ENCODE measurements around the gene DEGS2. TPM values are rescaled to one million over a fixed set of nuclear protein-coding genes. Genes with fewer than 3 reads are reported as not detected.

DEGS2 gene
- total RNA-seq, 4 donors from 2014 or later: 0.88 to 26.6 (median 1.5) TPM

- intact Hi-C loops (cut with DNase I; ENCODE audit: low total_unique reads): no loop called here
- TF ChIP-seq CTCF (IDR thresholded peaks at IDR 0.05) (no peak), POLR2A (IDR thresholded peaks at IDR 0.05) (no peak)
- H3K36me3 ChIP-seq: no peaks in the 10 kb centered on the region
- peak overlapping the region in 1 of 2 donors; percentile 12 for H3K27ac ChIP-seq
- H3K4me3 ChIP-seq: no peak overlapping the region
- peaks cover 3 to 4% of the 10 kb centered on the region in 2 donors for H3K4me1 ChIP-seq
- no peaks in the 10 kb centered on the region for H3K9me3 ChIP-seq
- no peaks in the 10 kb centered on the region for H3K27me3 ChIP-seq
- no peak for DNase-seq
These were observed 30.8 kb downstream of the DEGS2 start for GRCh38 chr14:100128688-100129087.

- Histone ChIP-seq H3K9me3 (no peaks in the 10 kb centered on the region), H3K4me3 (no peak overlapping the region), H3K4me1 (peaks cover 2 to 3% of the 10 kb centered on the region in 2 donors), H3K27me3 (no peaks in the 10 kb centered on the region), H3K27ac (peak overlapping the region in 1 of 2 donors; percentile 12), H3K36me3 (no peaks in the 10 kb centered on the region)
- intact Hi-C loops (cut with DNase I; ENCODE audit: low total_unique reads): no loop called here
- TF ChIP-seq CTCF (IDR thresholded peaks at IDR 0.05) (no peak), POLR2A (IDR thresholded peaks at IDR 0.05) (no peak)
- no peak for DNase-seq
These were observed 31.5 kb downstream of the DEGS2 start for GRCh38 chr14:100127853-100128455.

DNA sequence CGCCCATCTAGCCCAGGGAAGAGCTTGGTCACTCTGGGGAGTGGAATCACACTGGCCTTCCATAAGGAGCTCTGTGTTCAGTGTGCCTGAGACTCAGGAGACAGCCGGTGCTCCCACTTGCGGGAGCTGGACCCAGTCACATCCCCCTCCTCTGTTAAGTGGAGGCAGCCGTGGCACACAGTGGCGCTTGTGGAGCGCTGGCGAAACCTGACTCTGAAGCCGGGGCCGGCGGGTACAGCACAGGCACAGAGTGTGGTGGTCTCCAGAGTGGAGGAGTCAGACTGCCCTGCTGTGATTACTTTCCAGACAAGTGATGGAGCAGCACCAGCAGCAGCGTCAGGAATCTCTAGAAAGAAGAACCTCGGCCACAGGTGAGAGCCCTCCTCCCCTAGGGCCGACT is 33.0 kb downstream of the DEGS2 start:
- H3K9me3 ChIP-seq: no peaks in the 10 kb centered on the region
- no peaks in the 10 kb centered on the region for H3K36me3 ChIP-seq
- no peaks in the 10 kb centered on the region for H3K4me1 ChIP-seq
- no peaks in the 10 kb centered on the region for H3K27me3 ChIP-seq
- no peak overlapping the region for H3K4me3 ChIP-seq
- no peak overlapping the region for H3K27ac ChIP-seq
- no peak for TF ChIP-seq POLR2A (IDR thresholded peaks at IDR 0.05)
- TF ChIP-seq CTCF (IDR thresholded peaks at IDR 0.05): no peak
- intact Hi-C loops (cut with DNase I; ENCODE audit: low total_unique reads): no loop called here
- DNase-seq: no peak

GRCh38 chr14:100124551-100125088 is 34.8 kb downstream of the DEGS2 start:
- H3K9me3 ChIP-seq: no peaks in the 10 kb centered on the region
- no peak for TF ChIP-seq POLR2A (IDR thresholded peaks at IDR 0.05)
- TF ChIP-seq CTCF (IDR thresholded peaks at IDR 0.05): no peak
- intact Hi-C loops (cut with DNase I; ENCODE audit: low total_unique reads): no loop called here
- H3K4me1 ChIP-seq: no peaks in the 10 kb centered on the region
- H3K27ac ChIP-seq: no peak overlapping the region
- H3K4me3 ChIP-seq: no peak overlapping the region
- no peaks in the 10 kb centered on the region for H3K36me3 ChIP-seq
- DNase-seq: no peak
- no peaks in the 10 kb centered on the region for H3K27me3 ChIP-seq

DNA sequence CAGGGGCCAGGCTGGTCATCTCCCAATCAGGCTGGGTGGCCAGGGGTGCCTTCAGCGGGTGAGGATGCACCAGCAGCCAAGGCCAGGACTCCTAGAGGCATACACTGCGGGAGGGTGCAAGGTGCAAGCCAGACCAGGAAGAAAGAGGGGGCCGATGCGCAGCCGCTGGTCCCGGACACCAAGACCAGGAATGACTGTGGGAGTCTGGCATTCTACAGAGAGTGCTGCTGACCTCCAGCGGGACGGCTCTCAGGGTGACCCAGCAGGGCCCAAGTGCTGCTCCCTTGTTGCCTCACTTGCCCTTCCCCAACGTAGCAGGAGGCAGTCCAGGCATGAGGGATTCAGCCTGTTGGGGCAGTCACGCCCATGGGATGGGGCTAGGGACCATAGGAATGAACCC is 35.8 kb downstream of the DEGS2 start:
- DNase-seq: no peak
- TF ChIP-seq CTCF (IDR thresholded peaks at IDR 0.05): no peak
- TF ChIP-seq POLR2A (IDR thresholded peaks at IDR 0.05): no peak
- Histone ChIP-seq H3K4me3 (no peak overlapping the region), H3K9me3 (no peaks in the 10 kb centered on the region), H3K27ac (no peak overlapping the region), H3K4me1 (no peaks in the 10 kb centered on the region), H3K27me3 (no peaks in the 10 kb centered on the region), H3K36me3 (no peaks in the 10 kb centered on the region)
- intact Hi-C loops (cut with DNase I; ENCODE audit: low total_unique reads): no loop called here
